Body of pancreas (tissue), 4 donors: ENCODE data around the gene KRT83. TPM values are rescaled to one million over a fixed set of nuclear protein-coding genes. Genes with fewer than 3 reads are reported as not detected.
A peak's percentile ranks its signal among the peaks of the same experiment; 100 is the strongest.

Source experiments
- ATAC-seq: fragments of 150-250 bp; one replicate; pipeline ENCODE4 v1.9.1; 2016
- DNase-seq, 4 donors: peaks; one replicate each; pipeline ENCODE4 v3.0.0-alpha.2; 2019
- H3K27ac ChIP-seq, 4 donors: fragments of 200-600 bp; sonication (generic); 1 replicate in 3 of 4; 2 replicates in 1 of 4; pipeline versions ENCODE4 v1.5.1 to v1.6.1; 2016 to 2019; ENCODE audit warnings: mild to moderate bottlenecking in 1 of 4, mixed read lengths in 1 of 4, moderate library complexity in 1 of 4
- H3K27me3 ChIP-seq, 2 donors: fragments of 200-600 bp; sonication (generic); one replicate each; pipeline ENCODE4 v1.6.0; 2016; ENCODE audit warnings: mild to moderate bottlenecking in 1 of 2
- H3K36me3 ChIP-seq, 2 donors: fragments of 200-600 bp; sonication (generic); replicated peaks in 1 of 2; 2 replicates each; pipeline ENCODE4 v1.5.1; 2016; ENCODE audit warnings: low read depth in 2 of 2; ENCODE audit not compliant: insufficient read depth in 1 of 2
- H3K4me1 ChIP-seq: fragments of 200-600 bp; sonication (generic); one replicate; pipeline ENCODE4 v1.6.0; 2016
- H3K4me3 ChIP-seq, 2 donors: fragments of 200-600 bp; sonication (generic); 1 replicate in 1 of 2; 2 replicates in 1 of 2; pipeline ENCODE4 v1.5.1; 2016 to 2019
- H3K9me3 ChIP-seq, 3 donors: fragments of 200-600 bp; sonication (generic); 1 replicate in 2 of 3; 2 replicates in 1 of 3; pipeline ENCODE4 v1.5.1; 2016
- CTCF ChIP-seq, 7 experiments: fragments of 450-650 bp in 4 of 7; fragments of 200-600 bp in 3 of 7; sonication (generic) in 3 of 7; IDR thresholded peaks; one replicate each; pipeline ENCODE4 v1.5.1; 2016 to 2019; ENCODE audit warnings: antibody characterized with exemption in 7 of 7
- POLR2A ChIP-seq, 3 donors: fragments of 450-650 bp; IDR thresholded peaks; one replicate each; pipeline ENCODE4 v1.6.1; 2016; ENCODE audit warnings: antibody characterized with exemption in 3 of 3, mild to moderate bottlenecking in 2 of 3
- WGBS, 2 donors: methylation state at CpG; one replicate each; pipeline ENCODE4 v1.1.5; 2017; 5-methylcytosine and 5-hydroxymethylcytosine counted together
- intact Hi-C: fragments of 100-400 bp; cut with DNase I; formaldehyde crosslinking; loops from one replicate; pipeline ENCODE4 v1.15.1; 2023
- total RNA-seq, 2 donors: library from RNA; depleted of rRNA; stranded (reverse); fragments of >200 nt; gene quantifications; one replicate each; pipeline ENCODE4 v1.1.0, GENCODE V29; 2016

Gene KRT83
- total RNA-seq, 2 donors from 2014 or later: not detected

DNA sequence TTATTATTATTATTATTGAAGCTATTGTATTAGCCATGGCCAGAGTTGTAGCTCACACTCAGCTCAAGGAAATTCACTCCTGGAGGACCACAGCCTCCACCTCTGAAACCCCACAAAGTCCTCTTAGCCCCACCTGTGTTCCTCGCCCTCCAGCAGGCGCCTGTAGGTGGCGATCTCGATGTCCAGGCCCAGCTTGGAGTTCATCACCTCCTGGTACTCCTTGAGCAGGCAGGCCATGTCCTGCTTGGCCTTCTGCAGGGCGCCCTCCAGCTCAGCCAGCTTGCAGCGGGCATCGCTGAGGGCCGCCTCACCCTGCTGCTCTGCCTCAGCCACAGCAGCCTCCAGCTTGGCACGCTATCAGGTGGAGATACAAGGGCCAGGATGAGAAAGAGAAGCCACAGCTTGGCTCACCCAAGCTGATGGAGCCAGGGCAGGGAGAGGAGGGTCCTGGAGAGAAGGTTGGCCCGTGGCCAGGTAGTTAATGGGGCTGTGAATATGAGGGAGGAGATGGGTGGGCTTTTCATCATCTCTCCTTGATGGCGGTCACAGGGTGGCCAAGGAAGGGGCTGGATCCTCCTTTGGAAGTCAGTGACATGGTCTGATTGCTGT, 41.0 kb upstream of the KRT83 start:
- DNase-seq (no peak), ATAC-seq (no peak)
- Histone ChIP-seq H3K27ac (no peak overlapping the region), H3K9me3 (no peaks in the 10 kb centered on the region), H3K27me3 (no peaks in the 10 kb centered on the region), H3K4me1 (peaks cover 7% of the 10 kb centered on the region), H3K4me3 (no peak overlapping the region), H3K36me3 (no peaks in the 10 kb centered on the region)
- intact Hi-C loops: no loop called here
- 89 to 94% methylated on average over 10 to 11 of the region's 11 CpGs for WGBS, 2 donors
- TF ChIP-seq POLR2A (IDR thresholded peaks at IDR 0.05) (no peak), CTCF (IDR thresholded peaks at IDR 0.05) (no peak)

GRCh38 chr12:52361553-52361952, 40.4 kb upstream of the KRT83 start:
- WGBS, 2 donors: 88 to 100% methylated on average over 1 of the region's 1 CpG
- Histone ChIP-seq H3K4me3 (no peak overlapping the region), H3K36me3 (no peaks in the 10 kb centered on the region), H3K27me3 (no peaks in the 10 kb centered on the region), H3K27ac (no peak overlapping the region), H3K4me1 (peaks cover 7% of the 10 kb centered on the region), H3K9me3 (no peaks in the 10 kb centered on the region)
- intact Hi-C loops: no loop called here
- ATAC-seq (no peak), DNase-seq (no peak)
- TF ChIP-seq CTCF (IDR thresholded peaks at IDR 0.05) (no peak), POLR2A (IDR thresholded peaks at IDR 0.05) (no peak)

- ATAC-seq: no peak
- no peaks in the 10 kb centered on the region for H3K36me3 ChIP-seq
- intact Hi-C loops: no loop called here
- H3K9me3 ChIP-seq: no peaks in the 10 kb centered on the region
- 48 to 54% methylated on average over 11 of the region's 13 CpGs for WGBS, 2 donors
- H3K4me3 ChIP-seq: no peak overlapping the region
- peaks cover 1% of the 10 kb centered on the region for H3K4me1 ChIP-seq
- DNase-seq: peak; percentile 27 to 76 (median 51)
- no peaks in the 10 kb centered on the region for H3K27me3 ChIP-seq
- TF ChIP-seq CTCF (IDR thresholded peaks at IDR 0.05): no peak
- no peak for TF ChIP-seq POLR2A (IDR thresholded peaks at IDR 0.05)
- H3K27ac ChIP-seq: no peak overlapping the region
These were observed 39.6 kb upstream of the KRT83 start for GRCh38 chr12:52360663-52361271.

GRCh38 chr12:52360106-52360662, 39.0 kb upstream of the KRT83 start:
- no peak overlapping the region for H3K27ac ChIP-seq
- TF ChIP-seq POLR2A (IDR thresholded peaks at IDR 0.05): no peak
- ATAC-seq (no peak), DNase-seq (no peak)
- H3K9me3 ChIP-seq: no peaks in the 10 kb centered on the region
- intact Hi-C loops: no loop called here
- no peaks in the 10 kb centered on the region for H3K4me1 ChIP-seq
- H3K4me3 ChIP-seq: no peak overlapping the region
- H3K36me3 ChIP-seq: no peaks in the 10 kb centered on the region
- H3K27me3 ChIP-seq: no peaks in the 10 kb centered on the region
- 79 to 88% methylated on average over 7 of the region's 7 CpGs for WGBS, 2 donors

GRCh38 chr12:52359621-52360061, 38.4 kb upstream of the KRT83 start:
- Histone ChIP-seq H3K4me3 (no peak overlapping the region), H3K4me1 (no peaks in the 10 kb centered on the region), H3K9me3 (no peaks in the 10 kb centered on the region), H3K27me3 (no peaks in the 10 kb centered on the region), H3K36me3 (no peaks in the 10 kb centered on the region), H3K27ac (no peak overlapping the region)
- DNase-seq (no peak), ATAC-seq (no peak)
- no peak for TF ChIP-seq POLR2A (IDR thresholded peaks at IDR 0.05)
- no peak for TF ChIP-seq CTCF (IDR thresholded peaks at IDR 0.05)
- WGBS, 2 donors: 79 to 82% methylated on average over 5 of the region's 5 CpGs
- intact Hi-C loops: no loop called here
